Hepatocyte (in vitro differentiated cells): ENCODE results near the gene SERPINB11. TPM values are rescaled to one million over a fixed set of nuclear protein-coding genes. Genes with fewer than 3 reads are reported as not detected.

ENCODE experiments used
- DNase-seq: peaks from one replicate; pipeline ENCODE4 v3.0.0-alpha.2; 2016; ENCODE audit warnings: low spot score
- H2AFZ ChIP-seq: fragments of 200-600 bp; sonication (generic); 2 replicates; pipeline ENCODE4 v1.6.0; 2016; ENCODE audit warnings: antibody characterized with exemption, mild to moderate bottlenecking
- H3K27ac ChIP-seq: fragments of 200-600 bp; sonication (generic); 2 replicates; pipeline ENCODE4 v1.5.1; 2016; ENCODE audit warnings: mild to moderate bottlenecking
- H3K27me3 ChIP-seq: fragments of 200-600 bp; sonication (generic); 2 replicates; pipeline ENCODE4 v1.6.1; 2016
- H3K36me3 ChIP-seq: fragments of 200-600 bp; sonication (generic); replicated peaks from 2 replicates; pipeline ENCODE4 v1.5.1; 2016; ENCODE audit warnings: low read depth; ENCODE audit not compliant: insufficient read depth
- H3K4me1 ChIP-seq: fragments of 200-600 bp; sonication (generic); 2 replicates; pipeline ENCODE4 v1.5.1; 2016; ENCODE audit warnings: mild to moderate bottlenecking, moderate library complexity; ENCODE audit not compliant: insufficient read depth
- H3K4me2 ChIP-seq: fragments of 200-600 bp; sonication (generic); 2 replicates; pipeline ENCODE4 v1.6.0; 2016
- H3K4me3 ChIP-seq: fragments of 200-600 bp; sonication (generic); 2 replicates; pipeline ENCODE4 v1.5.1; 2016; ENCODE audit warnings: mild to moderate bottlenecking
- H3K79me2 ChIP-seq: fragments of 200-600 bp; sonication (generic); 2 replicates; pipeline ENCODE4 v1.6.0; 2017; ENCODE audit warnings: mild to moderate bottlenecking
- H3K9me2 ChIP-seq: fragments of 200-600 bp; sonication (generic); replicated peaks from 2 replicates; pipeline ENCODE4 v1.6.0; 2017; ENCODE audit warnings: mild to moderate bottlenecking; ENCODE audit not compliant: insufficient read depth
- H3K9me3 ChIP-seq: fragments of 200-600 bp; sonication (generic); 2 replicates; pipeline ENCODE4 v1.5.1; 2016; ENCODE audit warnings: low read depth, mild to moderate bottlenecking
- H4K20me1 ChIP-seq: fragments of 200-600 bp; sonication (generic); 2 replicates; pipeline ENCODE4 v1.6.0; 2016; ENCODE audit warnings: mild to moderate bottlenecking; ENCODE audit not compliant: insufficient read depth, poor library complexity, severe bottlenecking
- EZH2 ChIP-seq: fragments of 200-600 bp; sonication (generic); IDR thresholded peaks from 2 replicates; pipeline ENCODE4 v1.6.1; 2016; ENCODE audit warnings: antibody characterized with exemption, mild to moderate bottlenecking, borderline replicate concordance
- EZH2phosphoT487 ChIP-seq: fragments of 200-600 bp; sonication (generic); IDR thresholded peaks from one replicate; pipeline ENCODE4 v1.6.1; 2018; ENCODE audit warnings: antibody characterized with exemption, mild to moderate bottlenecking, low read depth, moderate library complexity; ENCODE audit not compliant: unreplicated experiment, severe bottlenecking
- WGBS: methylation state at CpG from one replicate; pipeline ENCODE4 v1.1.6; 2016; ENCODE audit warnings: low lambda C conversion rate; ENCODE audit errors: missing lambda C conversion rate; 5-methylcytosine and 5-hydroxymethylcytosine counted together
- polyA plus RNA-seq: library from polyadenylated mRNA; unstranded; fragments of >200 nt; fragmentation: Nextera tagmentation; extraction: Ambion mirVana; gene quantifications from 2 replicates; pipeline ENCODE4 v1.2.1, GENCODE V29; 2016
- total RNA-seq: library from RNA; depleted of rRNA; stranded (reverse); fragments of >200 nt; gene quantifications from 2 replicates; pipeline ENCODE4 v1.2.3, GENCODE V29; 2014
- TF ChIP-seq, protein P1 (sequence below): fragments of 200-600 bp; sonication (generic); IDR thresholded peaks from 2 replicates; pipeline ENCODE4 v1.5.1; 2016; ENCODE audit warnings: antibody characterized with exemption, mild to moderate bottlenecking; ENCODE audit not compliant: poor library complexity

SERPINB11 gene
- total and polyA plus RNA-seq, 2 experiments from 2014 or later, result not detected

DNA sequence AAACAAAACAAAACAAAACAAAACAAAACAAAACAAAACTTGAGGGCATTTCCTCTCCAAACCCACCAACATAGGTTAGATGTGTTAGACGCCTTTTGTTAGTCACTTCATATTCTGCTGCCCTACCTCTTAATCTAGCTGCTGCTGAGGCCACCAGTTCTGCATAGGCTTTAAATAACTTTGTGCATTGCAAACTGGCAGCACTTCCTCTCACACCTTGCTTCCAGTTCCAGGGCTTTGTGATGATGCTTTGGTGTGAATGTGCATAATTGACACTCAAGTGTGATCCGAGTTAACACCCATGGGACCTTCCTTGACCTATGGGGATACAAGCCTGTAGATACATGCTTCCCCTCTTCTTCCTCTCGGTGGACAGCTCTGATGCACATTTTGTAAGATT lies 2.3 kb upstream of the SERPINB11 start:
- no peaks in the 10 kb centered on the region for H3K4me1 ChIP-seq
- no peaks in the 10 kb centered on the region for H3K27me3 ChIP-seq
- DNase-seq, result no peak
- H3K9me3 ChIP-seq, result no peaks in the 10 kb centered on the region
- H3K79me2 ChIP-seq, result no peaks in the 10 kb centered on the region
- no peaks in the 10 kb centered on the region for H3K36me3 ChIP-seq
- 85% methylated on average over 3 of the region's 3 CpGs for WGBS
- TF ChIP-seq EZH2phosphoT487 (no peak), EZH2 (no peak)
- TF ChIP-seq, protein P1, sequence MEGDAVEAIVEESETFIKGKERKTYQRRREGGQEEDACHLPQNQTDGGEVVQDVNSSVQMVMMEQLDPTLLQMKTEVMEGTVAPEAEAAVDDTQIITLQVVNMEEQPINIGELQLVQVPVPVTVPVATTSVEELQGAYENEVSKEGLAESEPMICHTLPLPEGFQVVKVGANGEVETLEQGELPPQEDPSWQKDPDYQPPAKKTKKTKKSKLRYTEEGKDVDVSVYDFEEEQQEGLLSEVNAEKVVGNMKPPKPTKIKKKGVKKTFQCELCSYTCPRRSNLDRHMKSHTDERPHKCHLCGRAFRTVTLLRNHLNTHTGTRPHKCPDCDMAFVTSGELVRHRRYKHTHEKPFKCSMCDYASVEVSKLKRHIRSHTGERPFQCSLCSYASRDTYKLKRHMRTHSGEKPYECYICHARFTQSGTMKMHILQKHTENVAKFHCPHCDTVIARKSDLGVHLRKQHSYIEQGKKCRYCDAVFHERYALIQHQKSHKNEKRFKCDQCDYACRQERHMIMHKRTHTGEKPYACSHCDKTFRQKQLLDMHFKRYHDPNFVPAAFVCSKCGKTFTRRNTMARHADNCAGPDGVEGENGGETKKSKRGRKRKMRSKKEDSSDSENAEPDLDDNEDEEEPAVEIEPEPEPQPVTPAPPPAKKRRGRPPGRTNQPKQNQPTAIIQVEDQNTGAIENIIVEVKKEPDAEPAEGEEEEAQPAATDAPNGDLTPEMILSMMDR, result no peak
- no peak overlapping the region for H3K4me2 ChIP-seq
- H2AFZ ChIP-seq, result no peak overlapping the region
- H3K4me3 ChIP-seq, result no peak overlapping the region
- H4K20me1 ChIP-seq, result no peaks in the 10 kb centered on the region
- H3K27ac ChIP-seq, result no peak overlapping the region
- H3K9me2 ChIP-seq, result no peaks in the 10 kb centered on the region

- no peak overlapping the region for H3K27ac ChIP-seq
- no peaks in the 10 kb centered on the region for H3K79me2 ChIP-seq
- no peaks in the 10 kb centered on the region for H3K9me2 ChIP-seq
- 74% methylated on average over 5 of the region's 5 CpGs for WGBS
- no peaks in the 10 kb centered on the region for H3K36me3 ChIP-seq
- no peaks in the 10 kb centered on the region for H3K27me3 ChIP-seq
- TF ChIP-seq, protein P1, result no peak
- H3K4me1 ChIP-seq, result no peaks in the 10 kb centered on the region
- no peak overlapping the region for H3K4me3 ChIP-seq
- no peaks in the 10 kb centered on the region for H4K20me1 ChIP-seq
- no peak overlapping the region for H3K4me2 ChIP-seq
- H2AFZ ChIP-seq, result no peak overlapping the region
- no peaks in the 10 kb centered on the region for H3K9me3 ChIP-seq
- DNase-seq, result no peak
Observed at GRCh38 chr18:63701952-63702351, 808 bp upstream of the SERPINB11 start.

GRCh38 chr18:63705401-63705800 lies 2.6 kb downstream of the SERPINB11 start:
- no peaks in the 10 kb centered on the region for H3K79me2 ChIP-seq
- no peaks in the 10 kb centered on the region for H4K20me1 ChIP-seq
- H2AFZ ChIP-seq, result no peak overlapping the region
- H3K4me3 ChIP-seq, result no peak overlapping the region
- no peaks in the 10 kb centered on the region for H3K27me3 ChIP-seq
- 70% methylated on average over 2 of the region's 2 CpGs for WGBS
- TF ChIP-seq, protein P1, result no peak
- TF ChIP-seq EZH2phosphoT487, result no peak
- no peaks in the 10 kb centered on the region for H3K4me1 ChIP-seq
- H3K4me2 ChIP-seq, result no peak overlapping the region
- no peaks in the 10 kb centered on the region for H3K36me3 ChIP-seq
- no peak overlapping the region for H3K27ac ChIP-seq
- H3K9me3 ChIP-seq, result no peaks in the 10 kb centered on the region
- no peaks in the 10 kb centered on the region for H3K9me2 ChIP-seq
- no peak for DNase-seq

- Histone ChIP-seq H3K4me1 (no peaks in the 10 kb centered on the region), H3K4me2 (no peak overlapping the region), H3K27me3 (no peaks in the 10 kb centered on the region), H3K36me3 (no peaks in the 10 kb centered on the region), H3K27ac (no peak overlapping the region), H2AFZ (no peak overlapping the region), H3K9me2 (no peaks in the 10 kb centered on the region), H3K79me2 (no peaks in the 10 kb centered on the region), H3K9me3 (no peaks in the 10 kb centered on the region), H4K20me1 (no peaks in the 10 kb centered on the region), H3K4me3 (no peak overlapping the region)
- no peak for DNase-seq
- WGBS, result 88% methylated on average over 1 of the region's 1 CpG
- TF ChIP-seq EZH2phosphoT487, result no peak
Observed at GRCh38 chr18:63707816-63708215, 5.1 kb downstream of the SERPINB11 start.
